ENCODE data around the gene FOXA2.

FOXA2 gene

DNA sequence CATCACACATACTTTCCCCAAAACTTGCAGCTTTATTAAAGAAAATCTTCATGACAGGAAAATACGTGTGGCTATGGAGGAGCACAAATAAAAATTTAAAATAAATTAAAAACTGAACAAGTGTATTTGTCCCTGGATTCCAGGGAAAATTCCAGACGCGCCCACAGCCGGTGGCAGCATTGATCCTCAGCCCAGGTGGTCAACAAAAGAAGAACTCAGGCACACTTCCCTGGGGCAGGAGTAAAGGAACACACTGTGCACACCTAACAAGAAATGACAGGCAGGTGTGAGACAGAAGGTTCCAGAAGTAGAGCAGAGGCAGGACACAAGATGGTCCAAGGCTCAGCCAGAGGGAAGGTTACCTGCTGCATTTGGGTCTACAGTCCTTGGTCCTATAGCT lies 36.3 kb downstream of the FOXA2 start:
- Mint-ChIP-seq H3K27ac (no peak overlapping the region), H3K4me3 (no peak overlapping the region), H3K4me1 (ENCODE audit: low read depth) (peaks cover 8% of the 10 kb centered on the region), H3K9me3 (no peaks in the 10 kb centered on the region), H3K36me3 (ENCODE audit: low read depth) (no peaks in the 10 kb centered on the region), H3K27me3 (peaks cover 8% of the 10 kb centered on the region)
- intact Hi-C loops (cut with micrococcal nuclease) = no loop called here

DNA sequence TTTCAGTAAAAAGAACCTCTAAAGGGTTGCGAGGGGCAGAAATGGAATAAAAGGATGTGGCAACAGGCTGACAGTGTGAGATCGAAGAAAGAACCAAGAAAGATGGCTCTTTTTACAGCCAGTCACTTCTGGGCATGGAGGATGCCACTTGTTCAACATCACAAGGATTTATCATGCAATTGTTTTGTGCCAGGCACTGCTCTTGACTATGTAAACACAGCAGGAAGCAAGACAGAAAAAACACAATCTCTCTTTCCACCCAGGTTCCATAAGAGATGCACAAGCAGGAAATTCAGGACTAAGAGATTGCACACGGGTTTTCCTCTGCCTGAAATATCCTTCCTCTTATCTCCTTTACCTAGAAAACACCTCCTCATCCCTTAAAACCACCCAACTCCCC lies 38.0 kb downstream of the FOXA2 start:
- H3K4me1 Mint-ChIP-seq (ENCODE audit: low read depth) = peaks cover 8% of the 10 kb centered on the region
- H3K36me3 Mint-ChIP-seq (ENCODE audit: low read depth) = no peaks in the 10 kb centered on the region
- intact Hi-C loops (cut with micrococcal nuclease) = no loop called here

DNA sequence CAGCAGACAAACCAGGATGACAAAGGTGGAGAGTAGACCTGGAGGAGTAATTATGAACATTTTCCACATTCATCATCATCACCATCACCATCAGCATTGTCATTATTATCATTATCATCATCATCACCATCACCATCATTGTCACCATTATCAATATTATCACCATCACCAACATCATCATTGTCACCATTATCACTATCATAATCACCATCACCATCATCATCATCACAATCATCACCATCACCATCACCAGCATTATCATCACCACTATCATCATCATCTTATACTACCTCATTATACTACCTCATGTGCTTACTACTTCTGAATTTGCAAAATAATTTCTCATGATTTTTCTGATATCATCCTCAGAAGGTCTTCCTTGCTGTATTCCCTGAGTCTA lies 39.3 kb downstream of the FOXA2 start:
- no peak overlapping the region for H3K4me3 Mint-ChIP-seq
- H3K27ac Mint-ChIP-seq = no peak overlapping the region
- no peaks in the 10 kb centered on the region for H3K36me3 Mint-ChIP-seq (ENCODE audit: low read depth)
- H3K27me3 Mint-ChIP-seq = peaks cover 2% of the 10 kb centered on the region
- H3K9me3 Mint-ChIP-seq = no peaks in the 10 kb centered on the region
- intact Hi-C loops (cut with micrococcal nuclease) = no loop called here
- peaks cover 8% of the 10 kb centered on the region for H3K4me1 Mint-ChIP-seq (ENCODE audit: low read depth)

More for the DNA sequence above, 38.0 kb downstream of the FOXA2 start:
- Mint-ChIP-seq H3K4me3 (no peak overlapping the region), H3K27me3 (peaks cover 4% of the 10 kb centered on the region), H3K9me3 (no peaks in the 10 kb centered on the region), H3K27ac (no peak overlapping the region)

DNA sequence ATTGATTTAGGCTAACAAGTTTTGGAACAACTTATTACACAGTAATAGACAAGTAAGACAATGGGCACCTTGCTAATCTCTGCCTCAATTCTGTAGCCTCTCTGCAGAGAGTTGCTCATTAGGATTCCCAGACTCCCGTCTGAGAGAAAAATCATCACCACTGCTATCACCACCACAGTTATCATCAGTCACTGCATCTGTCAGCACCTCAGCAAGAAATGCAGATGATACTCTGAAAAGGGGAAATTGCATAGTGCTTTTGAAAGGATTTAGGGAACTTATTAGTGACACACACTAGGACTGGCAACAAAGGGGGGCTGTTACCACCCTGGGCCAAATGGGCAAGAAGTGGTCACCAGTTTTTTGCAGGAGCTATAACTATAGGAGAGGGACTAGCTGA lies 39.9 kb downstream of the FOXA2 start:
- Mint-ChIP-seq H3K9me3 (no peaks in the 10 kb centered on the region), H3K27ac (no peak overlapping the region), H3K27me3 (peaks cover 2% of the 10 kb centered on the region), H3K4me1 (ENCODE audit: low read depth) (peaks cover 8% of the 10 kb centered on the region), H3K4me3 (no peak overlapping the region), H3K36me3 (ENCODE audit: low read depth) (no peaks in the 10 kb centered on the region)
- intact Hi-C loops (cut with micrococcal nuclease) = no loop called here

DNA sequence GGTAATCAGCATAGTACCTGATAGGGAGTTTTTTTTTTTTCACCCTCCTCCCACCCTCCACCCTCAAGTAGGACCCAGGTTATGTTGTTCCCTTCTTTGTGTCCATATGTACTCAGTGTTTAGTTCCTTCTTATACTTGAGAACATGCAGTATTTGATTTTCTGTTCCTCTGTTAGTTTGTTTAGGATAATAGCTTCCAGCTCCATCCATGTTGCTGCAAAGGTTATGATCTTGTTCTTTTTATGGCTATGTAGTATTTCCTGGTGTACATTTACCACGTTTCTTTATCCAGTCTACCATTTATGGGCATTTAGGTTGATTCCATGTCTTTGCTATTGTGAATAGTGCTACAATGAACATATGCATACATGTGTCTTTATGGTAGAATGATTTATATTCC lies 41.9 kb downstream of the FOXA2 start:
- intact Hi-C loops (cut with micrococcal nuclease) = no loop called here

DNA sequence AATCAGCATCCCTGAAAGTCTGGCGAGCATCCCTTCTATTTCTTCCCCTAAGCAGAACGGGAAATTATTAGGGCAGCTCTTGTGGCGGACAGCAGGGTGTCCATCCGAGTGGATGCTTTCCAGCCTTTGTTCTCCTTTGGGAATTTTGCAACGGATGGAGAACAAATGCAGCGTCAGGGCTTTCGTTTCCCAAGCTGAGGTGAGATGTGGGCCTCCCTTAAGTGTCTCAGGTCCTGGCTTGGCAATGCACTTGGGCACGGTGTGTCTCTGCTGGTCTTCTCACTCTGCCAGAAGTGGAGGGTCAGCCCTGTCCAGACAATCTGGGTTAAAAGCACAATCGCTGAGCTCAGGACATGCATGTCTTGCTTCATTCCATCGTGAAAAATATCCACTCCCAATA lies 43.5 kb downstream of the FOXA2 start:
- Mint-ChIP-seq H3K36me3 (ENCODE audit: low read depth) (no peaks in the 10 kb centered on the region), H3K4me3 (no peak overlapping the region), H3K27me3 (no peaks in the 10 kb centered on the region), H3K27ac (no peak overlapping the region), H3K9me3 (peaks cover 8% of the 10 kb centered on the region), H3K4me1 (ENCODE audit: low read depth) (peaks cover under 1% of the 10 kb centered on the region)
- intact Hi-C loops (cut with micrococcal nuclease) = no loop called here

More for the DNA sequence above, 41.9 kb downstream of the FOXA2 start:
- no peaks in the 10 kb centered on the region for H3K36me3 Mint-ChIP-seq (ENCODE audit: low read depth)
- H3K27me3 Mint-ChIP-seq = peaks cover 2% of the 10 kb centered on the region
- H3K4me1 Mint-ChIP-seq (ENCODE audit: low read depth) = peaks cover 8% of the 10 kb centered on the region
- no peak overlapping the region for H3K4me3 Mint-ChIP-seq
- peaks cover 8% of the 10 kb centered on the region for H3K9me3 Mint-ChIP-seq
- no peak overlapping the region for H3K27ac Mint-ChIP-seq

DNA sequence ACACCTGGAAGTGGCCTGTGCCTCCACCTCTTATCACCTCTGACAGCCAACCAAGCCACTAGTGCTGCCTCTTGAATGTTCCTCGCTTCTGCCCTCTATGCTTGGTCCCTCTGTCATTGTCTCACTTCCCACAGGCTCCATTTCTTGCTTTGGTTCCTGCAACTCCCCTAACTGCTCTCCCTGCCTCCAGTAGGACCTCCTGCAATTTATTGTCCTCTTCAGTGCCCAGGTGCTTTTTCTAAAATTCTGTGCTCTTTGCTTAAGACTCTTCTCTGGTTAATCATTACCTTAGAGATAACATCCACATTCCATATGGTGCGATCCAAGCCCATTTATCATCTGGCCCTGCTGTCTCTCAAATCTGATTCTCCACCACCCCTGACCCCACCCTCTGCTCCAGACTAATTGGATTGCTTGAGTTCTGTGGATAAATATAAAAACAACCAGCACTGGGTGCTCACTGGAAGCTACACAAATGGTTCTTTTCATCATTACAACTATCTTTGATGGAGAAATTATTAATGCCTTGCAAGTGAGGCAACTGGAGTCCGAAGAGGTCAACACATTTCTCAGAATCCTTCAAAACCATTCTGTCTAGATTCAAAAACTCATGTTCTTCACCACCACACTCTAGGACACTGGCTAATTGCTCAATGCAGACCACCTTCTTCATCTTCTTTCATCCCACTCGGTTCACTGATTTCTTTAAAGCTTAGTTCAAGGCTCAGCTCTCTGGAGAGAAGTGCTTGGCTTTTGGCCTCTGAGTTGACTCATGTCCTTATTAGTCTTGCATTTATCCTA lies 47.2 kb downstream of the FOXA2 start:
- H3K4me1 Mint-ChIP-seq (ENCODE audit: low read depth) = no peaks in the 10 kb centered on the region
- peaks cover 8% of the 10 kb centered on the region for H3K9me3 Mint-ChIP-seq
- intact Hi-C loops (cut with micrococcal nuclease) = loop anchor here (10.0 kb wide), 1 partner anchor 62 kb away; no protein-coding TSS in a partner anchor
- no peaks in the 10 kb centered on the region for H3K27me3 Mint-ChIP-seq
- H3K27ac Mint-ChIP-seq = no peak overlapping the region
- H3K36me3 Mint-ChIP-seq (ENCODE audit: low read depth) = no peaks in the 10 kb centered on the region
- no peak overlapping the region for H3K4me3 Mint-ChIP-seq

DNA sequence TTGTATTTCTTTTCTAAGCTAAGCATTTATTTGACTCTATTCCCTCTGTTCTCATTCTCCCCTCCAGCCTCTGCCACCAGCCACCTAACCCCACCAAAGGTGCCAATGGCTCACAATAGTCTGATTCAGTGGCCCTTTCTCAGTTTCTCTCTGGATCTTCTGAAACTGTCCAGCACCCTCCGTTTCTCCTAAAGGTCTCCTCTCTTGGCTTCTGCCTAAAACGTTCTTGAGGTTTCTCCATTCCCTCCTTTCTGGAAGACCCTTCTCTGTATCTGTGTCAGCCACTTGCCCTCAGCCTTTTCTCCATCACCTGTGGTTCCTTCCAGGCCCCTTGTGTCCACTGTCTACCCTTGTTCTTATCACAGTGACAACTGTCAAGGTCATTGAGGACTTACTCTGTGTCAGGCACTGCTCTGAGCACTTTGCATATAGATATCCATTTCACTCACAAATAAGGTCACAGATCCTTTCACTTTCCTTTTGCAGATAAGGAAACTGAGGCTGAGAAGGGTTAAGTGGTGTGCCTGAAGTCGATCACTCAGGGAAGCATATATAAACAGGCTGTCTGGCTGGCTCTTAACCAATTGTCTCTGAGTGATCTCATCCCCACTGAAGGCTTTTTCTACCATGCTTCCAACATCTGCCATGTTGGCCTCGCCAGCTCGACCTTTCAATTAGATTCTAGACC lies 48.1 kb downstream of the FOXA2 start:
- Mint-ChIP-seq H3K27me3 (peaks cover 1% of the 10 kb centered on the region), H3K4me1 (ENCODE audit: low read depth) (no peaks in the 10 kb centered on the region), H3K4me3 (no peak overlapping the region), H3K9me3 (peaks cover 8% of the 10 kb centered on the region), H3K27ac (no peak overlapping the region), H3K36me3 (ENCODE audit: low read depth) (no peaks in the 10 kb centered on the region)
- intact Hi-C loops (cut with micrococcal nuclease) = loop anchor here (10.0 kb wide), 1 partner anchor 61 kb away; no protein-coding TSS in a partner anchor

DNA sequence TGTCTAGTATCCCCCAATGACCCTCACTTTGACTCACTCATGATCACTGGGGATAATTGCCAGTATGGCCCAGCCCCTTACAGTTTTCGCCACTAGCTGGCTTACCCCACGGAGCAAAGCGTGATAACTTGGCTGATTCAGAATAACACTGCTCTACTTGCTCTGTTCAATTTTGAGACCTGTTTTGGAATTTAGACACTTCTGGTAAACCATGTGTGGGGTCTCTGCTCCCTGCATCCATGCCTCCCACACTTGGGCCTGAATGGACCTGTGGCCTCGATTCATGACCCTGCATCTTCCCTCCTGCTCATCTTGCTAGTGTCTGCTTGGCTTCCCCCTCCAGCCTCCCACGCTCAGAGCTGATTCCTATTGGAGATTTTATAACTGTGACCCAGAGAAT lies 48.9 kb downstream of the FOXA2 start:
- H3K27ac Mint-ChIP-seq = no peak overlapping the region
- peaks cover 8% of the 10 kb centered on the region for H3K9me3 Mint-ChIP-seq
- H3K27me3 Mint-ChIP-seq = peaks cover 6% of the 10 kb centered on the region
- H3K4me1 Mint-ChIP-seq (ENCODE audit: low read depth) = no peaks in the 10 kb centered on the region
- intact Hi-C loops (cut with micrococcal nuclease) = loop anchor here (10.0 kb wide), 1 partner anchor 61 kb away; no protein-coding TSS in a partner anchor
- H3K4me3 Mint-ChIP-seq = no peak overlapping the region
- no peaks in the 10 kb centered on the region for H3K36me3 Mint-ChIP-seq (ENCODE audit: low read depth)

DNA sequence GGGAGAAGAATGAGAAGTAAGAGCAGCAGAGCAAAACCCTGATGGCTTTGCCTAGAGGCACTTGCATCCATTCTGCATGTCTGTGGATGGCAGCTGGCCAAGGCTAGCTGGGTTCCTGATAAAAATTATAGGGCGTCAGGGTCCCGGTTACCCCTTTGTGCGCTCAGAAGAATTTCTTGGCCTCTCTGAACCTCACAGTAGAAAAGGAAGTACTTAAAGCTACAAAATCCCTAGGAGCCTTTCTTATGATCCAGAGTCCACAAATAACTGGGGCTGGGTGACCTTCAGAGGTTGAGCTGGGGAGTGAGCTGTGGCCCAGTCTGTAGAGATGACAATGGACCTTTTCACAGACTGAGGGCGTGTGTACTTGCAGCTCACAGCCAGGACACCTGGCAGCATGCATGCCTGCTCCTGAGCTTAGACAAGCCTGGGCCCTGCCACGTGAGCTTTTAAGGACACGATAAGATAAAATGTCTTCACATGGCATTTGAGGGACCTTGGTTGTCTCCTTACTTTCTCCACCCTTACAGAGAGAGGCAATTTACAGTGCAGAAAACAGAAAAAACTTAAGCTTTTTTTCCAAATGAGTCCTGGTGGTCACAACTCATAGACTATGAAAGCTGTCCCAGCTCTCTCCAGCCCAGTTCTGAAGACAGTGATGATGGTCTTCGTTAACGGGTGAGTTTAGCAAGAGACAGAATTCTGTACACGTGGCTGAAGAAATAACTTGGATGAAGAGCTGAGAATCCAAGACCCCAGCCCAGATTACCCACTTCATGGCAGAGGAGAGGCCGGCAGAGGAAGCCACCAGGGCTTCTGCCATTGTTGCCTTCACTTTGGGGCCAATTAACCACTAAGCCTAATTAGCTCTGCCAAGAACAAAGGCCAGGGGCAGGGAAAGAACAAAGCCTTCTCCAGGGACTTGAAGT lies 50.3 kb downstream of the FOXA2 start:
- intact Hi-C loops (cut with micrococcal nuclease) = loop anchor here (10.0 kb wide), 1 partner anchor 59 kb away; no protein-coding TSS in a partner anchor
- H3K27me3 Mint-ChIP-seq = peaks cover 12% of the 10 kb centered on the region
- peaks cover 6% of the 10 kb centered on the region for H3K9me3 Mint-ChIP-seq
- H3K4me3 Mint-ChIP-seq = no peak overlapping the region
- H3K27ac Mint-ChIP-seq = no peak overlapping the region
- H3K4me1 Mint-ChIP-seq (ENCODE audit: low read depth) = no peaks in the 10 kb centered on the region
- H3K36me3 Mint-ChIP-seq (ENCODE audit: low read depth) = no peaks in the 10 kb centered on the region

DNA sequence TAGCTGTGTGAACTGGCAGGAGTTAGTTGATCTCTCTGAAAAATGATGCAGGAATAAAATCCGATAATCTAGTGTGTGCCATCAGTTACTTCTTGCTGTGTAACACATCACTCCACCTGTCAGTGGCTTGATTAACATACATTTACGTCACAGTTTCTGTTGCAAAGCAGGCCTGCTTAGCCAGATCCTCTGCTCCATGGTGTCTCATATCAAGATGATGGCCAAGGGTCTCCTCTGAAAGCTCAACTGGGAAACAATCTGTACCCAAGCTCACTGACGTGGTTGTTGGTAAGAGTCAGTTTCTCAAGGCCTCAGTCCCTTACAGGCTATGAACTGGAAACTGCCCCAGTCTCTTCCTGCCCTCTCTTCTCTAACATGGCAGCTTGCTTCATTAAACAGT lies 51.8 kb downstream of the FOXA2 start:
- Mint-ChIP-seq H3K27ac (no peak overlapping the region), H3K27me3 (peaks cover 12% of the 10 kb centered on the region), H3K4me1 (ENCODE audit: low read depth) (no peaks in the 10 kb centered on the region), H3K36me3 (ENCODE audit: low read depth) (no peaks in the 10 kb centered on the region), H3K9me3 (no peaks in the 10 kb centered on the region), H3K4me3 (no peak overlapping the region)
- intact Hi-C loops (cut with micrococcal nuclease) = loop anchor here (10.0 kb wide), 1 partner anchor 58 kb away; no protein-coding TSS in a partner anchor

DNA sequence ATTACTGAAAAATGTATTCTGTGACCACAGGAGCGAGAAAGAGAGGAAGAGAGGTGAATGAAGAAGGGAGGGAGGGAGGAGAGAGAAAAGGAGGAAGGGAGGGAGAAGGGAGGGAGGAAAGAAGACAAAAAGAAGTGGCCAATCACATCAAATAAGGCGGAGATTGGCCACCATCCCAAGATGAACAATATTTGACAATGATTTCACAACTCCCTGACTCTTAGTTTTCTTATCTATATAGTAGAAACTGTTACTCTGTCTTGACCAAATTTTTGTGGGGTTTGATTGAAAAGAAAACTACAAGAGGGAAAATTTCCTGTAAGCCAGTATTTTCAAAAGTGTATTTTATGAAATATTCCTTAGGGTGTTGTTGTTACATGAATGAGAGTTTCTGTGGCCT lies 52.6 kb downstream of the FOXA2 start:
- no peak overlapping the region for H3K27ac Mint-ChIP-seq
- intact Hi-C loops (cut with micrococcal nuclease) = loop anchor here (10.0 kb wide), 1 partner anchor 57 kb away; no protein-coding TSS in a partner anchor
- H3K4me1 Mint-ChIP-seq (ENCODE audit: low read depth) = no peaks in the 10 kb centered on the region
- H3K27me3 Mint-ChIP-seq = peaks cover 12% of the 10 kb centered on the region
- H3K36me3 Mint-ChIP-seq (ENCODE audit: low read depth) = no peaks in the 10 kb centered on the region
- no peaks in the 10 kb centered on the region for H3K9me3 Mint-ChIP-seq
- H3K4me3 Mint-ChIP-seq = no peak overlapping the region

DNA sequence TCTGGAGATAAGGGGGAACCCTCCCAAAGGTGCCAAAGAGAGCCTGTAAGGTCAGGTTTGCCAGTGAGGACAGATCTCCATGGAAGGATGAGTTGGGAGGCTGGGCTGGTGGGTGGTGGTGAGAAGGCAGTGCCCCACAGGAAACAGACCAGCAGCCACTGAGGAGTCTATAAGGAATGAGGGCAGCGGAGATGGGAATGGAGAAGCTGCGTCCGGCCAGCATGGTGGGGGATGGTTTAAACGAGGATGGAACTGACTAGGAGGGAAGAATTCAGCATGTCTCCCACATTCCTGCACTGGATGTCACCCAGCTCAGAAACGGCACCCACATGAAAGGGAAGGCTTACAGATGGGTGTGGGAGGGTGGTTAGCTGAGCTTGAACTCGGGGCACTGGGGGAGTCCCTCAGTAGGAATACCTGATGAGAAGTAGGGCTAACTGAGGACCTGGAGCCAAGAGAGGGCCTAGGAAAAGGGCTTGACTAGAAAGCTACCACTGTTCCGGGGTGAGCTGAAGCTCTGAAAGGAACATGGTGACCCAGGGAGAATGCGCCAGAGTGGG lies 53.2 kb downstream of the FOXA2 start:
- H3K4me3 Mint-ChIP-seq = no peak overlapping the region
- H3K36me3 Mint-ChIP-seq (ENCODE audit: low read depth) = no peaks in the 10 kb centered on the region
- H3K4me1 Mint-ChIP-seq (ENCODE audit: low read depth) = no peaks in the 10 kb centered on the region
- peaks cover 12% of the 10 kb centered on the region for H3K27me3 Mint-ChIP-seq
- intact Hi-C loops (cut with micrococcal nuclease) = loop anchor here (10.0 kb wide), 1 partner anchor 56 kb away; no protein-coding TSS in a partner anchor
- no peaks in the 10 kb centered on the region for H3K9me3 Mint-ChIP-seq
- no peak overlapping the region for H3K27ac Mint-ChIP-seq
